GM12872 (cell line): Measurements from ENCODE around the gene KCNQ2.

Experiments used
- TF ChIP-seq, protein P1 (sequence below): IDR thresholded peaks from 3 replicates; pipeline ENCODE4 v1.5.1; 2011; ENCODE audit warnings: low read depth, mild to moderate bottlenecking, low read length, moderate library complexity; ENCODE audit not compliant: insufficient read depth

Gene KCNQ2

GRCh38 chr20:63394920-63395455 lies 77.5 kb downstream of the KCNQ2 start:
- TF ChIP-seq, protein P1, sequence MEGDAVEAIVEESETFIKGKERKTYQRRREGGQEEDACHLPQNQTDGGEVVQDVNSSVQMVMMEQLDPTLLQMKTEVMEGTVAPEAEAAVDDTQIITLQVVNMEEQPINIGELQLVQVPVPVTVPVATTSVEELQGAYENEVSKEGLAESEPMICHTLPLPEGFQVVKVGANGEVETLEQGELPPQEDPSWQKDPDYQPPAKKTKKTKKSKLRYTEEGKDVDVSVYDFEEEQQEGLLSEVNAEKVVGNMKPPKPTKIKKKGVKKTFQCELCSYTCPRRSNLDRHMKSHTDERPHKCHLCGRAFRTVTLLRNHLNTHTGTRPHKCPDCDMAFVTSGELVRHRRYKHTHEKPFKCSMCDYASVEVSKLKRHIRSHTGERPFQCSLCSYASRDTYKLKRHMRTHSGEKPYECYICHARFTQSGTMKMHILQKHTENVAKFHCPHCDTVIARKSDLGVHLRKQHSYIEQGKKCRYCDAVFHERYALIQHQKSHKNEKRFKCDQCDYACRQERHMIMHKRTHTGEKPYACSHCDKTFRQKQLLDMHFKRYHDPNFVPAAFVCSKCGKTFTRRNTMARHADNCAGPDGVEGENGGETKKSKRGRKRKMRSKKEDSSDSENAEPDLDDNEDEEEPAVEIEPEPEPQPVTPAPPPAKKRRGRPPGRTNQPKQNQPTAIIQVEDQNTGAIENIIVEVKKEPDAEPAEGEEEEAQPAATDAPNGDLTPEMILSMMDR, result no peak

DNA sequence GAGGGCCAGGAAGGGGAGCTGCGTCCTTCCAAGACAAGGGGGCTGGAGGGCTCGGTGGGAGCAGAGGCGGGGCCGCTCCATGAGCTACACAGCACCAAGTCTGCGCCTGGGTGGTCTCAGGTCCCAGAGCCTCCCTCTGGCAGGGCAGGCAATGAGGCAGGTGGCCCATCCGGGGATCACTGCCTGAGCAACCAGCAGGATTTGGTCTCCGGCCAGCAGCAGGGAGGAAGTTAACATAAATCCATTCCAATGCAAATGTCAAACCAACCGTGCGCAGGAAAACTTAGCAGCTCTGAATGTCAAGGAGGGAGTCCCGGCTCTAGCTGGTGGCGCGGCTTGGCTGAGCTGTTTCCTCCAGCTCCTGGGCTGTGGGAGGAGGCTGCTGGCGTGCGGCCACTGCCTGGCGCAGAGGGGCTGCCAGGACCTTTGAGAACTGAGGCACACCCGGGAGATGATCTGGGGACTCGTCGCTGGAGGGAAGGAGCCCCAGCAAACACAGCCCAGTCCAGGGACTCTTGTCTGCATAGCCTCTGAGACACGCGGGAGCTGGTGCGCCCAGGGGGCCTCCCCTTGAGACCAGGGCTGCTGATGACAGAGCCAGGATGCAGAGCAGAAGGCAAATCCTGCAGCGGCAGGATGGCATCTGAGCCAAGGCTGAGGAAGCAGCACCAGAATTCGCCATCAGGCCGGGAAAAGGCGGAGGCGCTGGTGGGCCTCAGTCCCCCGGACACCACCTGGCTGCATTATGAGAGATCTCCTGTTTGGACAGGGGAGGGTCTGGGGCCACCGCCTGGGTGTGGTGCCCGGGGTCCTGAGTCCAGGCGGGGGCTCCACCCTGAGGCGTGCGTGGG lies 78.2 kb downstream of the KCNQ2 start:
- TF ChIP-seq, protein P1, result no peak

DNA sequence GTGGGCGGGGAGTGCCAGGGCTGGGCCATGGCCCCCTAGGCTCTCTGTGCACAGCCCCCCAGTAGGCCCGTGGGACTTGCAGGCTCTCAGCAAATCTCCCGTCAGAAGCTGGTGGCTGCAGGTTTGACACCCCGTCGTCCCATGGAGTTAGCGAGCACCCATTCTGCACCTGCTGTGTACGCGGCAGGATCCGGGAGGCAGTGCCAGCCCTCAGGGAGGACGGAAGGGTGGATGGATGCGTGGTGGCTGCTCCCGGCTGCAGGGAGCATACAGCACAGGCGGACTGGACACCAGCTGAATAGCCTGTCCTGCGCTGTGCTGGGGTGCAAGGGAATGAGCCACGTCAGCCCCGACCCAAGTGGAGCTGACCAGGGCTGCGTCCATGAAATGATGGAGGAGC lies 78.9 kb downstream of the KCNQ2 start:
- TF ChIP-seq, protein P1, result no peak

DNA sequence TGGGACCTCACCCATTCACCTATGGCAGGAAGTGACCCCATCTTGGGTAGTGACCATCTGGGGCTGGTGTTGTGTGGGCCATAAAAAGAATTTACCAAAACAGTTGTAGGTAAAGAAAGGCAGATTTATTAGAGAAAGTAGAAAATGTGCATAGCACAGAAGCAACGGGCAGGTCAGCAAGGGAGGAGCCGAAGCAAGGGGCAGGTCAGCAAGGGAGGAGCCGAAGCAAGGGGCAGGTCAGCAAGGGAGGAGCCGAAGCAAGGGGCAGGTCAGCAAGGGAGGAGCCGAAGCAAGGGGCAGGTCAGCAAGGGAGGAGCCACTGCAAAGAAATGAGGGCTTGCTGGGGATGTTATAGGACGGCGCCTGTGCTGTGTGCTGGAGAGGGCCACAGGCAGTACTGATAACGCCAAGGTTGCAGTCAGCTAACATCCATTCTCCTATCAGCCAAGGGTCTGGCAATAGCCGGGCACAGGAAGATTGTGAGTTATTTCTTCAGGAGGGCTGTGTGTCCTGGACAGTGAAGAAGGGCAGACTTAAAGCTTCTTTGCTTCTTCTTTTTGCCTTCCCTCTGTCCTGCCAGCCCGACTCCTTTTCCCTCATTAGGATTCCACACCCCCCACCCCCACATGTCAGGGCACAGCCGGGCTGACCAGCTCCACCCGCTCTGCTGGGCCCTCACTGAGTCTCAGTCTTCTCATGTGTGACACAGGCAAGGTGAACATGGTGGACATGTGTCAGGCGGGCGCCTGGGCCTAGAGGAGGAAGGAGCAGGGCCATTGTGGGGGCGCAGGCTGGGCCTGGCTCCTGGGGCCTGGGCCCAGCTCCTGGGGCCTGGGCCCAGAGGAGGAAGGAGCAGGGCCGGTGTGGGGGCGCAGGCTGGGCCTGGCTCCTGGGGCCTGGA lies 79.7 kb downstream of the KCNQ2 start:
- TF ChIP-seq, protein P1, result no peak

DNA sequence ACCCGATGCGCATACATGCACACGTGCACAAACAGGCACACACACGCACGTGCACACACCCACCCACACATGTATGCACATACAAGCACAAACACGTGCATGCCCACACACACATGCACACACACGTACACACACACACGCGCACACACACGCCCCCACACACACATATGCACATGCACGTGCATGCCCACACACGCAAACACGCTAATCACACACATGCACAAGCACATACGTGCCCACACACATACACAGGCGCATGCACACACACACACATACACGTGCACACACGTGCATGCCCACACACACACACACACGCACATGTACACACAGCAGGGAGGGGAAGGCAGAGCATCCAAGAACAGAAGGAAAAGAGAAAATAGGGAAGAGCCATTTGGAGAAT lies 84.5 kb downstream of the KCNQ2 start:
- TF ChIP-seq, protein P1, result no peak

GRCh38 chr20:63387393-63387792 lies 85.1 kb downstream of the KCNQ2 start:
- TF ChIP-seq, protein P1, result no peak

- TF ChIP-seq, protein P1, result no peak
Observed at GRCh38 chr20:63386491-63386890, 86.0 kb downstream of the KCNQ2 start.
